ENCODE measurements around the gene WNT9A.

DNA sequence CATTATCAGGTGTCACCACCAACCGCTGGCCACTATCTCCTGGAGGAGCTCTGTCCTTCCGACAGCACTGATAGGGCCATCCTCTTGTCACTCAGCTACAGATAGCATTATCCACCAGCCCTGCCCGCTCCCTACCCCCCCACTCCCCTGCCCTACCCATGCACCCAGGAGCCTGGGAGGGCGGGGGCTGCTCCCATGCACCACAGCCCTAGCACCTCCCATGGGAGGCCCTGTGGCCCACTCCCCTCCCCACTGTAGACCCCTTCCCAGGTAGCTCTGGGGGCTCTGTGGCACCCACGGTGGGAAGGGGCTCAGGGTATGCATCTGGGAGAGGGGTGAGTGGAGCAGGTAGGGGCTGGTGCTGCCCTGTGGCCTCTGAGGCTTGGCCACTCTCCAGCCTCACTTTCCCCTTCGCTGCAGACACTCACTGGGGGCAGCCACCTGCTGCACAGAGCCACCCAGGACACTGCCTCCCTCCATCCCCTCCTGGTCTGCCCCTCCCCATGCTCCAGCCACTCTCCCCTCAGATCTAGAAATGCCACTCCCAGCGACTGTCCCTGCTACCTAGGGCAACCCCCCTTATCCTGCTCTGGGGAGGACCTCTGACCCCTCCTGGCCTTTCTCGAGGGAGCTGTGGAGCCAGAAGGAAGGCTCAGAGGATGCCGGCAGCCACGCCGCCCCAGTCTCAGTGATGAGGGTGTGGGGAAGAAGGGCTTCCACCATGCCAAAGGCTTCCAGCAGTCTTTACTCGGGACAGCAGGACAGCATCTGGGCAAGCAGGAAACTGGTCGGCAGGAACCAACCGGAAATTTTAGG, 58.5 kb downstream of the WNT9A start:
- TF ChIP-seq, protein P1, sequence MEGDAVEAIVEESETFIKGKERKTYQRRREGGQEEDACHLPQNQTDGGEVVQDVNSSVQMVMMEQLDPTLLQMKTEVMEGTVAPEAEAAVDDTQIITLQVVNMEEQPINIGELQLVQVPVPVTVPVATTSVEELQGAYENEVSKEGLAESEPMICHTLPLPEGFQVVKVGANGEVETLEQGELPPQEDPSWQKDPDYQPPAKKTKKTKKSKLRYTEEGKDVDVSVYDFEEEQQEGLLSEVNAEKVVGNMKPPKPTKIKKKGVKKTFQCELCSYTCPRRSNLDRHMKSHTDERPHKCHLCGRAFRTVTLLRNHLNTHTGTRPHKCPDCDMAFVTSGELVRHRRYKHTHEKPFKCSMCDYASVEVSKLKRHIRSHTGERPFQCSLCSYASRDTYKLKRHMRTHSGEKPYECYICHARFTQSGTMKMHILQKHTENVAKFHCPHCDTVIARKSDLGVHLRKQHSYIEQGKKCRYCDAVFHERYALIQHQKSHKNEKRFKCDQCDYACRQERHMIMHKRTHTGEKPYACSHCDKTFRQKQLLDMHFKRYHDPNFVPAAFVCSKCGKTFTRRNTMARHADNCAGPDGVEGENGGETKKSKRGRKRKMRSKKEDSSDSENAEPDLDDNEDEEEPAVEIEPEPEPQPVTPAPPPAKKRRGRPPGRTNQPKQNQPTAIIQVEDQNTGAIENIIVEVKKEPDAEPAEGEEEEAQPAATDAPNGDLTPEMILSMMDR (IDR thresholded peaks at IDR 0.05), result no peak
- no peak for TF ChIP-seq POLR2A (IDR thresholded peaks at IDR 0.05)

Data from right lobe of liver (tissue), 4 donors.